HL-60 (cell line): ENCODE data around the gene SBK3.

Experiments
- POLR2AphosphoS5 ChIP-seq: IDR thresholded peaks from 2 replicates; pipeline ENCODE4 v1.6.1; 2012; ENCODE audit warnings: low read depth
- TF ChIP-seq, protein P1 (sequence below): IDR thresholded peaks from one replicate; pipeline ENCODE4 v1.5.1; 2011; ENCODE audit warnings: low read length, control low read depth, inconsistent platforms; ENCODE audit not compliant: insufficient read depth

DNA sequence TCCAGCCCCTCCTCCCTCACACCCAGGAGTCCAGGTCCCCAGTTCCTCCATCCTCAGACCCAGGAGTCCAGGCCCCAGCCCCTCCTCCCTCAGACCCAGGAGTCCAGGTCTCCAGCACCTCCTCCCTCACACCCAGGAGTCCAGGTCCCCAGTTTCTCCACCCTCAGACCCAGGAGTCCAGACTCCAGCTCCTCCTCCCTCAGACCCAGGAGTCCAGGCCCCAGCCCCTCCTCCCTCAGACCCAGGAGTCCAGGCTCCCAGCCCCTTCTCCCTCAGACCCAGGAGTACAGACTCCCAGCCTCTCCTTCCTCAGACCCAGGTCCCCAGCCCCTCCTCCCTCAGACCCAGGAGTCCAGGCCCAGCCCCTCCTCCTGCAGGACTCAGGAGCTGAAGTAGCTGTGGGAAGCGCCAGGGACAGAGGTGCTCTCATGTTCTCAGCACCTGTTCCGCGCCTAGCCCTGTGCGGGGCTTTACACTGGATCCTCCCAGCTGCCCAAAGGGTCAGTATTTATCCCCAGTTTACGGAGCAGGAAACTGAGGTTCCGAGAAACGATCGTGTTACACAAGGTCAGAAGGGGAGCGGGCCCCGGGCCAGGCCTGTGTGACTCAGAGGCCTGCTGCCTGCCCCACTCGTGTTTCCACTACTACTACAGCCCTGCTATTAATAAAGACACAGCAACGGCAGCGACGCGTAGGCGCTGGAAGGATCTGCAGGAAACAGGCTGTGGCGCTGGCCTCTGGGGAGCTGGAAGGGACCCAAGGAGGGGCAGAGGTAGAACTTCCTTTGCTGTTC is 1.7 kb upstream of the SBK3 start:
- TF ChIP-seq, protein P1, sequence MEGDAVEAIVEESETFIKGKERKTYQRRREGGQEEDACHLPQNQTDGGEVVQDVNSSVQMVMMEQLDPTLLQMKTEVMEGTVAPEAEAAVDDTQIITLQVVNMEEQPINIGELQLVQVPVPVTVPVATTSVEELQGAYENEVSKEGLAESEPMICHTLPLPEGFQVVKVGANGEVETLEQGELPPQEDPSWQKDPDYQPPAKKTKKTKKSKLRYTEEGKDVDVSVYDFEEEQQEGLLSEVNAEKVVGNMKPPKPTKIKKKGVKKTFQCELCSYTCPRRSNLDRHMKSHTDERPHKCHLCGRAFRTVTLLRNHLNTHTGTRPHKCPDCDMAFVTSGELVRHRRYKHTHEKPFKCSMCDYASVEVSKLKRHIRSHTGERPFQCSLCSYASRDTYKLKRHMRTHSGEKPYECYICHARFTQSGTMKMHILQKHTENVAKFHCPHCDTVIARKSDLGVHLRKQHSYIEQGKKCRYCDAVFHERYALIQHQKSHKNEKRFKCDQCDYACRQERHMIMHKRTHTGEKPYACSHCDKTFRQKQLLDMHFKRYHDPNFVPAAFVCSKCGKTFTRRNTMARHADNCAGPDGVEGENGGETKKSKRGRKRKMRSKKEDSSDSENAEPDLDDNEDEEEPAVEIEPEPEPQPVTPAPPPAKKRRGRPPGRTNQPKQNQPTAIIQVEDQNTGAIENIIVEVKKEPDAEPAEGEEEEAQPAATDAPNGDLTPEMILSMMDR: no peak
- TF ChIP-seq POLR2AphosphoS5: no peak
